ENCODE measurements around the gene CTSE. TPM values are rescaled to one million over a fixed set of nuclear protein-coding genes. Genes with fewer than 3 reads are reported as not detected.

The CTSE gene
- total RNA-seq, 1 experiment from 2014 or later, result 0.48 TPM

DNA sequence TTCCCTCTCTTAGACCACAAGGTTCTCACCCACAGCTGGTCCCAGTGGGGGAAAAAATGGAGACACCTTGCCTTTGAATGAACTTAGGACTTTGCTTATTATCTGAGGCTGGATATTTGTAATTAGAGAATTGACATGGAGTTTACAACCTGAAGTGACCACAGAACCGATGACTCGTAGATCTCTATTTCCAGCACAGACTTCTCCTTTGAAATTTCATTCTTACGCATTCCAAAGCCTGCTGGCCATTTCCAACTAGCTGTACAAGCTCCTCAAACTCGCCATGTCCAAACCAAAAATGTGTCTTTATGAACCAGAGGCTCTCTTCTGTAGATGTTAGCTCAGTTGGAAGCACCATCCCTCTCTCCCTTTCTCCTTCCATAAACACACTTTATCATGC lies 32.5 kb downstream of the CTSE start:
- Histone ChIP-seq H3K36me3 (ENCODE audit: control insufficient read depth, insufficient read depth, low read length) (no peaks in the 10 kb centered on the region), H3K4me3 (ENCODE audit: low read depth, low read length) (no peak overlapping the region), H3K9me3 (no peaks in the 10 kb centered on the region), H3K4me1 (no peaks in the 10 kb centered on the region), H3K27me3 (replicated peaks; ENCODE audit: control insufficient read depth, insufficient read depth, low read length) (no peaks in the 10 kb centered on the region; the same call in none of the 2 replicates)
- no peak for TF ChIP-seq CTCF (IDR thresholded peaks at IDR 0.05; ENCODE audit: insufficient read depth in 1 of 2, low read depth in 1 of 2, low read length in 1 of 2, severe bottlenecking in 1 of 2, unreplicated experiment in 1 of 2)
- POLR2A ChIA-PET, result no interaction called here
- CTCF ChIA-PET, result interaction anchor here (1.6 kb wide), 1 partner anchor 14 kb away, joined by 8 read pairs; no protein-coding TSS in a partner anchor
- Mint-ChIP-seq H3K27ac (ENCODE audit: unreplicated experiment) (no peak overlapping the region), H3K36me3 (ENCODE audit: insufficient read depth, unreplicated experiment) (no peaks in the 10 kb centered on the region), H3K9me3 (ENCODE audit: unreplicated experiment) (no peaks in the 10 kb centered on the region), H3K27me3 (ENCODE audit: insufficient read depth, unreplicated experiment) (peaks cover 16% of the 10 kb centered on the region), H3K4me1 (ENCODE audit: low read depth, unreplicated experiment) (no peaks in the 10 kb centered on the region), H3K4me3 (ENCODE audit: unreplicated experiment) (no peak overlapping the region)
- intact Hi-C loops (cut with micrococcal nuclease; ENCODE audit: unreplicated experiment), result loop anchor here (5.0 kb wide), 1 partner anchor 41 kb away; no protein-coding TSS in a partner anchor
- no peak for DNase-seq
- BruUV-seq (replicated peaks), result no TSS peak

GRCh38 chr1:205990226-205990625 lies 33.5 kb downstream of the CTSE start:
- CTCF ChIA-PET, result no interaction called here
- Mint-ChIP-seq H3K36me3 (ENCODE audit: insufficient read depth, unreplicated experiment) (no peaks in the 10 kb centered on the region), H3K27ac (ENCODE audit: unreplicated experiment) (no peak overlapping the region), H3K9me3 (ENCODE audit: unreplicated experiment) (no peaks in the 10 kb centered on the region), H3K4me3 (ENCODE audit: unreplicated experiment) (no peak overlapping the region), H3K4me1 (ENCODE audit: low read depth, unreplicated experiment) (no peaks in the 10 kb centered on the region), H3K27me3 (ENCODE audit: insufficient read depth, unreplicated experiment) (peaks cover 16% of the 10 kb centered on the region)
- POLR2A ChIA-PET, result no interaction called here
- no TSS peak for BruUV-seq (replicated peaks)
- DNase-seq, result no peak
- no peak for TF ChIP-seq CTCF (IDR thresholded peaks at IDR 0.05; ENCODE audit: insufficient read depth in 1 of 2, low read depth in 1 of 2, low read length in 1 of 2, severe bottlenecking in 1 of 2, unreplicated experiment in 1 of 2)
- no peak overlapping the region for H3K4me3 ChIP-seq (ENCODE audit: low read depth, low read length)
- no peaks in the 10 kb centered on the region for H3K9me3 ChIP-seq
- intact Hi-C loops (cut with micrococcal nuclease; ENCODE audit: unreplicated experiment), result loop anchor here (5.0 kb wide), 1 partner anchor 42 kb away; no protein-coding TSS in a partner anchor
- H3K36me3 ChIP-seq (ENCODE audit: control insufficient read depth, insufficient read depth, low read length), result no peaks in the 10 kb centered on the region
- no peaks in the 10 kb centered on the region for H3K4me1 ChIP-seq
- no peaks in the 10 kb centered on the region; the same call in none of the 2 replicates for H3K27me3 ChIP-seq (replicated peaks; ENCODE audit: control insufficient read depth, insufficient read depth, low read length)

- POLR2A ChIA-PET, result no interaction called here
- DNase-seq, result no peak
- Histone ChIP-seq H3K4me1 (no peaks in the 10 kb centered on the region), H3K36me3 (ENCODE audit: control insufficient read depth, insufficient read depth, low read length) (no peaks in the 10 kb centered on the region), H3K4me3 (ENCODE audit: low read depth, low read length) (no peak overlapping the region), H3K27me3 (replicated peaks; ENCODE audit: control insufficient read depth, insufficient read depth, low read length) (no peaks in the 10 kb centered on the region; the same call in none of the 2 replicates), H3K9me3 (no peaks in the 10 kb centered on the region)
- no peaks in the 10 kb centered on the region for H3K9me3 Mint-ChIP-seq (ENCODE audit: unreplicated experiment)
- H3K27ac Mint-ChIP-seq (ENCODE audit: unreplicated experiment), result no peak overlapping the region
- peaks cover 16% of the 10 kb centered on the region for H3K27me3 Mint-ChIP-seq (ENCODE audit: insufficient read depth, unreplicated experiment)
- TF ChIP-seq CTCF (IDR thresholded peaks at IDR 0.05; ENCODE audit: insufficient read depth in 1 of 2, low read depth in 1 of 2, low read length in 1 of 2, severe bottlenecking in 1 of 2, unreplicated experiment in 1 of 2), result no peak
- H3K4me3 Mint-ChIP-seq (ENCODE audit: unreplicated experiment), result no peak overlapping the region
- no peaks in the 10 kb centered on the region for H3K4me1 Mint-ChIP-seq (ENCODE audit: low read depth, unreplicated experiment)
- CTCF ChIA-PET, result interaction anchor here (0.7 to 0.8 kb wide), 2 partner anchors 13 to 117 kb away, joined by 3 read pairs; no protein-coding TSS in a partner anchor
- no TSS peak for BruUV-seq (replicated peaks)
- intact Hi-C loops (cut with micrococcal nuclease; ENCODE audit: unreplicated experiment), result loop anchor here (5.0 kb wide), 1 partner anchor 43 kb away; no protein-coding TSS in a partner anchor
- H3K36me3 Mint-ChIP-seq (ENCODE audit: insufficient read depth, unreplicated experiment), result no peaks in the 10 kb centered on the region
These were observed 33.9 kb downstream of the CTSE start for GRCh38 chr1:205989786-205990185.

All from Caco-2 (cell line).